Thoracic aorta (tissue), 2 donors: ENCODE data around the gene FTSJ1. TPM values are rescaled to one million over a fixed set of nuclear protein-coding genes. Genes with fewer than 3 reads are reported as not detected.

Source experiments
- ATAC-seq: fragments of 150-250 bp; one replicate; pipeline ENCODE4 v1.8.0; 2017; ENCODE audit warnings: low read depth; ENCODE audit not compliant: insufficient number of reproducible peaks, low FRiP score
- DNase-seq: peaks from one replicate; pipeline ENCODE4 v3.0.0-alpha.2; 2020; ENCODE audit warnings: low spot score
- H3K27ac ChIP-seq, 2 donors: fragments of 200-600 bp; sonication (generic); 1 replicate in 1 of 2; 2 replicates in 1 of 2; pipeline ENCODE4 v1.5.1; 2016; ENCODE audit warnings: mild to moderate bottlenecking in 2 of 2, moderate library complexity in 2 of 2
- H3K27me3 ChIP-seq: fragments of 200-600 bp; sonication (generic); replicated peaks from 2 replicates; pipeline ENCODE4 v1.6.0; 2016; ENCODE audit warnings: mild to moderate bottlenecking; ENCODE audit not compliant: insufficient read depth
- H3K36me3 ChIP-seq: fragments of 200-600 bp; sonication (generic); one replicate; pipeline ENCODE4 v1.5.1; 2016
- H3K4me1 ChIP-seq, 2 donors: fragments of 200-600 bp; sonication (generic); 1 replicate in 1 of 2; 2 replicates in 1 of 2; pipeline versions ENCODE4 v1.5.1 to v1.6.0; 2016; ENCODE audit warnings: low read depth in 2 of 2, mild to moderate bottlenecking in 1 of 2; ENCODE audit not compliant: control insufficient read depth in 1 of 2
- H3K4me3 ChIP-seq: fragments of 200-600 bp; sonication (generic); 2 replicates; pipeline ENCODE4 v1.5.1; 2016; ENCODE audit warnings: mild to moderate bottlenecking
- H3K9me3 ChIP-seq: fragments of 200-600 bp; sonication (generic); 2 replicates; pipeline ENCODE4 v1.5.1; 2016
- total RNA-seq, 2 donors: library from RNA; depleted of rRNA; stranded (reverse); fragments of >200 nt; gene quantifications; one replicate each; pipeline versions ENCODE4 v1.1.0 to v1.2.3, GENCODE V29; 2016
- TF ChIP-seq, protein P1 (sequence below): fragments of 200-600 bp; sonication (generic); IDR thresholded peaks from one replicate; pipeline ENCODE4 v1.5.1; 2019; ENCODE audit warnings: antibody characterized with exemption

The FTSJ1 gene
- total RNA-seq, 2 donors from 2014 or later, result 44.7 to 61.0 TPM

DNA sequence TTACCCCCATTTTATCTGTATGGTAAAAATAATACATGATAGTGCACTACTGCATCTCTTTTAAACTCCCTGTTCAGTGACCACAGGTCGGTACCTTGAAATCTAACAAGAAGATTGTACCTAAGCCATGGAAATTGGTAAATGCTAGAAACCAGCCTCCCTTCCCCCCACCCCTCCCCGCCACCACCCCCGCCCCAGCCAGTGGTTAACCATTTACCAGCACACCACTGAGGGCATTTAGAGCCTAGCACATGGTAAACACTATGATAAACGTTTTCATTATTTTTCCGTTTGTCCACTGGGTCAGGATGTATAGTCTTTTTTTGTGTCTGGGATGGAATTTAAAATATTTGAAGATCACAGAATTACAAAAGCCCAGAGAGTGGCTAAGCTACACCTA, 703 bp upstream of the FTSJ1 start:
- ATAC-seq (no peak), DNase-seq (no peak)
- Histone ChIP-seq H3K27me3 (no peaks in the 10 kb centered on the region), H3K9me3 (no peaks in the 10 kb centered on the region), H3K36me3 (no peaks in the 10 kb centered on the region), H3K4me3 (peak overlapping the region; percentile 92), H3K27ac (peak overlapping the region; percentile 73 to 85), H3K4me1 (peaks cover 0 to 3% of the 10 kb centered on the region in 2 donors)
- TF ChIP-seq, protein P1, sequence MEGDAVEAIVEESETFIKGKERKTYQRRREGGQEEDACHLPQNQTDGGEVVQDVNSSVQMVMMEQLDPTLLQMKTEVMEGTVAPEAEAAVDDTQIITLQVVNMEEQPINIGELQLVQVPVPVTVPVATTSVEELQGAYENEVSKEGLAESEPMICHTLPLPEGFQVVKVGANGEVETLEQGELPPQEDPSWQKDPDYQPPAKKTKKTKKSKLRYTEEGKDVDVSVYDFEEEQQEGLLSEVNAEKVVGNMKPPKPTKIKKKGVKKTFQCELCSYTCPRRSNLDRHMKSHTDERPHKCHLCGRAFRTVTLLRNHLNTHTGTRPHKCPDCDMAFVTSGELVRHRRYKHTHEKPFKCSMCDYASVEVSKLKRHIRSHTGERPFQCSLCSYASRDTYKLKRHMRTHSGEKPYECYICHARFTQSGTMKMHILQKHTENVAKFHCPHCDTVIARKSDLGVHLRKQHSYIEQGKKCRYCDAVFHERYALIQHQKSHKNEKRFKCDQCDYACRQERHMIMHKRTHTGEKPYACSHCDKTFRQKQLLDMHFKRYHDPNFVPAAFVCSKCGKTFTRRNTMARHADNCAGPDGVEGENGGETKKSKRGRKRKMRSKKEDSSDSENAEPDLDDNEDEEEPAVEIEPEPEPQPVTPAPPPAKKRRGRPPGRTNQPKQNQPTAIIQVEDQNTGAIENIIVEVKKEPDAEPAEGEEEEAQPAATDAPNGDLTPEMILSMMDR, result no peak

DNA sequence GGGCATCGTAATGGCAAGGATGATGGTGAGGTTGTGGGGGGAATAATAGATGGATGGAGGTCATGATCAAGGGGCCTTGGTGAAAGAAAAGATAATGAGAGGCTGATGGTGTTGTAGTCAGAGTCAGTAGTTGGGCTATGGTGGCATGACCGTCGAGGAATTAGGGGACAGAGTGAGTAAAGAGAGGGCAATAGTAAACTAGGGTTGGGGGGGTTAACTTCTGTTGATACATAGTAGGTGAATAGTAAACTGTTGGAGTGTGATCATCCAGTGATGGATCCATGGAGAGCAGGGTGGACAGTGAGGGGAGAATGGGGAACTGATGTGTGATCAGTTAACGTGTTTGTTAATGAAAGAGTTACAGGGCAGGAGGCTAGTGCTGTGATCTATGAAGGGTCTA, 920 bp downstream of the FTSJ1 start:
- TF ChIP-seq, protein P1, result no peak
- DNase-seq, result no peak
- Histone ChIP-seq H3K27me3 (no peaks in the 10 kb centered on the region), H3K36me3 (no peaks in the 10 kb centered on the region), H3K27ac (peak overlapping the region; percentile 73 to 85), H3K4me1 (peaks cover 0 to 3% of the 10 kb centered on the region in 2 donors), H3K4me3 (peak overlapping the region; percentile 92), H3K9me3 (no peaks in the 10 kb centered on the region)
- ATAC-seq, result no peak

DNA sequence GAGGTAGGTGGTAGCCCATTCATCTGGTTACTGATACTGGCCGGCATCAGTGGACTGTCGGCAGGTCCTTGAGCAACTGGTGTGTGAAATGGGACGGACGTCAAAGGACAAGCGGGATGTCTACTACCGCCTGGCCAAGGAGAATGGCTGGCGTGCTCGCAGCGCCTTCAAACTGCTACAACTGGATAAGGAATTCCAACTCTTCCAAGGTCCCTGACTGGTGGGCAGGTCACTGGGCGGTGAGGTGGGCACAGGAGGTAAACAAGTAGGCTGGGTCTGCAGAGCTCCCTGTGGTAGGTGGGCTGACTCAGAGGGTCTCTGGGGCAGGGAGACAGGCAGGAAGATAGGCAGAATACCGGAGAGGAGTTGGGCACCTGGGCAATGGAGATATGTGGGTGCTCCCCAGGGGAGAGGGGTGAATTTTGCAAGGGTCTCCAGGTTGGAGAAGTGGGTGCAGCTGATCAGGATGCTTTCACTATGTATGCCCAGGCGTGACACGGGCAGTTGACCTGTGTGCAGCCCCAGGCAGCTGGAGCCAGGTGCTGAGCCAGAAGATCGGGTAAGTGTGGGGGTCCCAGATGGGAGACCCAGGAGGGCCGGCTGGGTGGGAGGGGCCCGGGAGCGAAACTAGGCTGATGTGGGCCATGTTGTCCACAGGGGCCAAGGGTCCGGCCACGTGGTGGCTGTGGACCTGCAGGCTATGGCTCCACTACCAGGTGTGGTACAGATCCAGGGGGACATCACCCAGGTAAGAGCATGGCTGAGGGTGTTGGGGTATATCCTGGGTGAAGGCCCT, 2.2 kb downstream of the FTSJ1 start:
- H3K27ac ChIP-seq, result no peak overlapping the region
- H3K4me3 ChIP-seq, result no peak overlapping the region
- H3K27me3 ChIP-seq, result no peaks in the 10 kb centered on the region
- peaks cover 3% of the 10 kb centered on the region for H3K36me3 ChIP-seq
- no peak for ATAC-seq
- no peaks in the 10 kb centered on the region for H3K9me3 ChIP-seq
- no peak for DNase-seq
- TF ChIP-seq, protein P1, result no peak
- peaks cover 0 to 3% of the 10 kb centered on the region in 2 donors for H3K4me1 ChIP-seq

DNA sequence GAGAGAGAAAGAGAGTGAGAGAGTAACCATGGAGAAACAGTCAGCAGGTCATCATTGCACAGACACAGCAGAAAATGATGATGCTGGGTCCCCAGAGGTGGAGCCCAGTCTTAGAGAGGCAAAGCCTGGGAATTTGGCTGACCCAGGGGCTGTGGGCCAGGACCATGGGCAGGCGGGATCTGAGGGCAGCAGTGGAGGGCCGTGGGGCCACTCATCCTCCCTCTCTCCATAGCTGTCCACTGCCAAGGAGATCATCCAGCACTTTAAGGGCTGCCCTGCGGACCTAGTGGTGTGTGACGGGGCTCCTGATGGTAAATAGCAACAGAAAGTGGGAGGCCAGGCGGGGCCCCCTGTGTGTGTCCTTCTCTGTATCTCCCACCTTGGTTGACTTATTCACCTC, 2.8 kb downstream of the FTSJ1 start:
- H3K4me1 ChIP-seq, result peaks cover 0 to 3% of the 10 kb centered on the region in 2 donors
- H3K27me3 ChIP-seq, result no peaks in the 10 kb centered on the region
- H3K36me3 ChIP-seq, result peaks cover 3% of the 10 kb centered on the region
- H3K4me3 ChIP-seq, result no peak overlapping the region
- H3K27ac ChIP-seq, result no peak overlapping the region
- no peaks in the 10 kb centered on the region for H3K9me3 ChIP-seq
- DNase-seq, result no peak
- TF ChIP-seq, protein P1, result no peak
- ATAC-seq, result no peak

DNA sequence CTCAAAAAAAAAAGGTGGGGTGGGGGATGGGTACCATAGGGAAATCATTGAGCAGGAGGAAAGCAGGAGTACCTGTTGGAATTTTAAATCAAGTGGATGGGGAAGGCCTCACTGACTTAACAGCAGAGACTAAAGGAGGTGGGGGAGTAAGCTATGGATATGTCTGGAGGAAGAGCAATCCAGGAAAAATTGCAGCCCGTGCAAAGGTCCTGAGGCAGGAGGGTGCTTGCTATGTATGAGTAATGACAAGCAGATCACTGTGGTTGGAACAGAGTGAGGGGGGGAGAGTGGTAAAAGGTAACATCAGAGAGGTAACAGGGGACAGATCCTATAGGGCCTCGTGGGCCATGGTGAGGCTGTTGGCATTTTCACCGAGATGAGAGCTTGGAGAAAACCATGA, 4.1 kb downstream of the FTSJ1 start:
- Histone ChIP-seq H3K4me1 (peaks cover 0 to 3% of the 10 kb centered on the region in 2 donors), H3K4me3 (no peak overlapping the region), H3K27me3 (no peaks in the 10 kb centered on the region), H3K36me3 (peaks cover 3% of the 10 kb centered on the region), H3K27ac (no peak overlapping the region), H3K9me3 (no peaks in the 10 kb centered on the region)
- DNase-seq (no peak), ATAC-seq (no peak)
- TF ChIP-seq, protein P1, result no peak
